Dermis blood vessel endothelial cell (primary cell): ENCODE results near the gene LRMDA. TPM values are rescaled to one million over a fixed set of nuclear protein-coding genes. Genes with fewer than 3 reads are reported as not detected.

Experiments
- DNase-seq: peaks from one replicate; pipeline ENCODE4 v3.0.0; 2010
- total RNA-seq: library from RNA; depleted of rRNA; stranded (reverse); fragments of >200 nt; gene quantifications from 2 replicates; pipeline ENCODE4 v1.2.3, GENCODE V29; 2014

Gene LRMDA
- total RNA-seq, 1 donor from 2014 or later = 27.4 TPM

GRCh38 chr10:75672842-75673241, 241.4 kb downstream of the LRMDA start:
- no peak for DNase-seq

DNA sequence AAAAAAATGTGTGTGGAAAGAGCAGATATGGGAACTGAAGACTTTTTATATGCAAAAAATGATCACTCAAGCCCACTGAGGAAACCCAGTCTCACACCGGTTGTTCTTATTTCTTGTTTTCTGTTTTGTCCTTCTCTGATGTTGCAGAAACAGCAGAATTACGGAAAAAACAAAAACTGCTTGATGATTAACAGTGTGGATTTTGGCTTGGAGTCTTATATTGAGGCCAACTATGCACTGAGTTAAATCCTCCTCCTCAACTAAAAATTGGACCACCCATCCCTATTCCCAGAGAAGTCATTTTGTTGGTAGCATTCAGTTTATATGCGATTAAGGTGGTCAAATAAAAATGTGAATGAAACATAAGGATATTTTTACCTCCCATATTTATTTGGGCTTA, 246.1 kb downstream of the LRMDA start:
- no peak for DNase-seq

DNA sequence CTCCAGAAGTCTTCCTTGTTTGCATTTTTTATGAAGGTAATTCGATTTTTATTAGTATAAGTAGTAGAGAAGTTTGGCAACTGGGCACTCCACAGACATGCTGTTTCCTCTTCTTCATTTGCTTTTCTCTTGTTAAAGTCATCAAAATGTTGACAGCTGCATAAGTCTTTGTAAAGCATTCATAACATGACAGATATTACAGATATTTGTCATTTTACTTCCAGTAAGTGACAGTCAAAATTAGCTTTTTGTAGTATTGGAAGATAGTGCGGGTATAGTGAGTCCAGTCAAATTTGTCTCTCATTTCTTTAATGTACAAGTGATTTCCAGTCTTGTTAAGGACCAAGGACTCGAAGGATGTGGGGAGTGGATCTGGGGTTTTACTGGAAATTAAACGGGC, 247.1 kb downstream of the LRMDA start:
- DNase-seq = no peak

DNA sequence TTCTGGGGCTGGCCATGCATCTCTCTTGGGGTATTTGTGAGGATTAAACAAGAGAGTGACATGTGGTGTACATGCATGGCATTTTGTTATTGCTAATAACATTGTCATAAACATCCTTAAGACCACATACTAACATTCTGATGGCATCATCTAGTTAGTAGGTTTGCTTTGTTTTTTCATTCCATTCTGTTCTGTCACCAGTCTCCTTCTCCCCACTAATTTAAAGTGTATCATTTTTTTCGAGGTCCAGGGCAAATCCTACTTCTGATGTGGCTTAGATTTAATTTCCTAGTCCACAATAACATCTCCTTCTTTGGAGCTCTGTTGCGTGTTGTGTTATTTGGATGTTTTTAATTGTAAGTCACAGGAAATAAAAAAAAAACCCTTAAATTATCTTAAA, 248.1 kb downstream of the LRMDA start:
- DNase-seq = no peak

- DNase-seq = no peak
Observed at GRCh38 chr10:75681334-75681733, 249.9 kb downstream of the LRMDA start.

DNA sequence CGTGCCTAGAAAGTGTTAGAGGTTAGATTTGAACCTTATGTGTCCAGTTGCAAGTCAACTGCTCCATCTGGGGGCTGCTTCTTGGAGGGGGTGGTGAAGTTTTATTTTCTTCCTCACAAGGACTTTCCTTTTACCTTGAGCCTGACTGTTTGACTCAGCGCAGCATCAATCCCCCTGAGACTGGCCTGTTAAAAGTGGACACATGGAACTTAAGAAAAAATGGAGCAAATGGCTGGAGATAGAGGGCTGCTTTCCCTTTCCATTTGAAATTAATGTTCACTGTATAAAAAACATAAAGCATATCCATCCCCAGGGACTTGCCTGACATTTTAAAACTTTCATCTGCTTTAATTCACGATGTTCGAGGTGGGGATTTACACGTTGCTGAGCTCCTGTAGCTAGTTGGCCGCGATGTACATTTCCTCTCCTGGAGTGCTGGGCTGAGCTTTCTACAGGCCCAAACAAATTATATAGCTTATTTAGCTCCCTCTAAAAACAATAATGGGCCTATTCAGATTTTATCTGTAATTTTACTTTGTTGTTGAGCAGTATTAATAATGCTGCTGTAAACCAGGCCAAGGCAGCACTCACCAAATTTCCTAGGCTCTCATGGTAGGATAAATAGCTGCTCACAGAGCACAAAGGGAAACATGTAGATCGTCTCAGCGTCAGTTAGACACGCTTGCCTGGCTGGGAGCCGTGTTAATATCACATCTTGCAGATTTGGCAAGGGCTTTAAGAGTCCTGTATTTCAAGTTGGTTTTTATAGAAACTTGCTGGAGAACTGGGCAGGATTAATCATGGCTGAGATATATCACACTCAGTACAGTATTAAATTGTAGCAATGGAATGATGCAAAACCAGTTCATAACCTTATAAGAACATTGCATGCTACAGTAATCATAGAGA, 251.5 kb downstream of the LRMDA start:
- no peak for DNase-seq

DNA sequence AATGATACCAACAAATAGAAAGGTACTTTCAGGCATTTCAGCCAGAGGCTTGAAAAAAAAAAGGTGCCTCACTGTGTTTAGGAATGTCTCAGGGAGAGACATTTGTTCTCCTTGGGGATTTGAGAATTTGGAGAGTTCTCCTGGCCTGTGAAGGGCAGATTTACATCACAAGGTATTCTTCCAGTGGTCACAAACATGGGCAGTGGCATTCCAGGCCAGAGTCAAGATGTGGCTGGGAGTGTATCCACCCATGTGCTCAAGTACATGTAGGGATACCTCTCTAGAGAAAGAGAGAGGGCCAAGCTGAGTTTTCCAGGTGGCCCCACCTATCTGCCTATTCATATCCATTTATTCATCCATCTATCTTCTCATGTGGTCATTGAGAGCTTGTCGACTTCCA, 253.8 kb downstream of the LRMDA start:
- no peak for DNase-seq

- no peak for DNase-seq
Observed at GRCh38 chr10:75688506-75689300, 257.3 kb downstream of the LRMDA start.

DNA sequence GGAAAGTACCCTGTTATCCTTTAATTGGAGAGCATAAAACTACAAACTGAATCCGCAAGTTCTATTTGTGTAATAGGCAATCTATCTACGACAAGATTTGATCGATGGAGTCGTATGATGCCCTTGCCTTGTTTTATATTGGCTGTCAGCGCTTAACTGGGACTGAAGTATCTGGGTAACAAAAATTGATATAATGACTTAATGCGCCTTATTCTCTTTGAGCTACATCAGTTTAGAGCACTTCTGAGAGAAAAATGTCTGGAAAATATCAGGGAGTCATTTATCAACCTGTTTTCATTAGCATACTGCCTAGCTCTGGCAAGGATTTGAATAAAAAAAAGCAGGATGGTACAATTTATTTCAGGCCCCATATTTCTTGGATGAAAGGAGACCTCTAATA, 262.1 kb downstream of the LRMDA start:
- DNase-seq = no peak

DNA sequence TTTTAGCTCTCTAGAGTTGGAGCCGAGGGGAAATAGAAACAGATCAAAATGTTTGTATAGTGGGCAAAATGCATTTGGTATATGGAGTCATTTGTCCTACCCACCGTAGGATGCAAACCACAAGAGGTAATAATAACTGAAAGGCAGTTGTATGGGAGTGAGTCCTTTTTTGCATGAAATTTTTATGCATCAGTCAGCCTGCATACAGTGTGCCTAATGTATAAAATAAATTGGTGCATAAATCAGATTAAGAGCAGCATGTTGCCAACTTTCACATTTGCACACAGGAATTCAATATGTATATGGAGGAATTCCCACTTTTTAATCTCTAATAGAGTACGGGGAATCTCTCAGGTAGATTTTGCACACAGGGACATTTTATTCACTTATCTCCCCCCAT, 262.8 kb downstream of the LRMDA start:
- DNase-seq = no peak

- no peak for DNase-seq
Observed at GRCh38 chr10:75694790-75695189, 263.4 kb downstream of the LRMDA start.

- no peak for DNase-seq
Observed at GRCh38 chr10:75695994-75696393, 264.6 kb downstream of the LRMDA start.

GRCh38 chr10:75696536-75696935, 265.1 kb downstream of the LRMDA start:
- no peak for DNase-seq

GRCh38 chr10:75703191-75703854, 271.9 kb downstream of the LRMDA start:
- DNase-seq = no peak

GRCh38 chr10:75705426-75705825, 274.0 kb downstream of the LRMDA start:
- DNase-seq = no peak

- no peak for DNase-seq
Observed at GRCh38 chr10:75707080-75707840, 275.8 kb downstream of the LRMDA start.

DNA sequence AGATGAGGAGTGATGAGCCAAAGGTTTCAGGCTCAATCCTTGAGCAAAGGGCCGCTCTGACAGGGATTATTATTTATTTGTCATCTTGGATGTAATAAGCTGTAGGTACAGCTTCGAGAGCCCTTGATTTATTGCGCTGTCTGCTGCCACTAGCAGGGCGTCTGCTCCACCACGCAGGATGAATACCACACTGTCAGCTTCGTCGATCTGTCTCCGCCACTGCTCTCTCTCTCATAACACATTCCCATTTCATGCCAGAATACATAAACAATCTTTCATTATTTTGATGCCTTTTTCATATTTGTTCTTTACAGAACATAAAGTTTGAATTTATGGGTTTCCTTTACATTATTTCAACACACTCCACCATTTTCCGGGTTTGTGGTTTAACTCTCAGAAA, 276.6 kb downstream of the LRMDA start:
- DNase-seq = no peak

DNA sequence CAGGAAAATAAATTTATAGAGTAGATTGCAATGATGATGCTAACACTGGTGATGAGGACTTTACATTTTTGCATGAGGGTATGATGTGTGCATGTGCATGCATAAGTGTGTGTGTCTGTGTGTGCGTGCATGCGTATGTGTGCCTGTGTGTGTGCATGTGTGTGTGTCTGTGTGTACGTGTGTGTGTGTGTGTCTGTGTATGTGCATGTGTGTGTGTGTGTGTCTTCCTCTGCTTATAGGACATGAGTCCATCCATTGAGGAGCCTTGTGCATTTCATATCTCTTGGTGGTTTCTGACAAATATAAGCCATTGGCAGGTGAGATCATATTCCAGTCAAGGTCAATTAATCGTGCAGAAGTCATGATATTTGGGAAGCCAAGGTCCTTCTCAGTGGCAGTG, 277.8 kb downstream of the LRMDA start:
- DNase-seq = no peak

GRCh38 chr10:75709811-75710210, 278.4 kb downstream of the LRMDA start:
- no peak for DNase-seq

GRCh38 chr10:75712242-75712880, 280.9 kb downstream of the LRMDA start:
- no peak for DNase-seq

DNA sequence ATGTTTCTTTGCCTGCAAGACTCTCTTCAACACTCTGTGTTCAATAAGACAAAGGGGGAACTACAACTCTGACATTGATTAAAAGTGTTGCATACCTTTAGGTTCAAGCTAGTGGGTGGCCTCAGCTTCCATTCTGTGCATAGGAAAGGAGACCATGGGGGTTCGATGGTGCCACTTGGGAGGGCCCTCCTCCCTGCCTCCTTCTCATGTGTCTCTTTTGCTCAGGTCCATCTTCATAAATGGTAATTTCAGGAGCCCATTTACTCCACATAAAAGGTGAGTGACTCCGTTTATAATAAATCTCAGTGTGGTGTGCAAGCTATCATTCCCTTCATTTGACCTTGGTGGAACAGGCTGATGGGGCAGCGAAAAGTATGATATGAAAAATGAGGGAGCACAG, 285.1 kb downstream of the LRMDA start:
- no peak for DNase-seq
